GM12892 (cell line): Measurements from ENCODE around the gene FILIP1L.

Experiments used
- DNase-seq: peaks from one replicate; pipeline ENCODE4 v3.0.0; 2011; ENCODE audit not compliant: insufficient read length
- FAIRE-seq: peaks from 2 replicates; lab custom pipeline; 2011; peaks lifted over from hg19 to GRCh38; lab: Jason Lieb, UNC
- POLR2A ChIP-seq: IDR thresholded peaks from 2 replicates; pipeline ENCODE4 v1.6.1; 2011; ENCODE audit warnings: low read depth, low read length, control low read depth
- POLR2AphosphoS5 ChIP-seq: IDR thresholded peaks from 2 replicates; pipeline ENCODE4 v1.6.1; 2011; ENCODE audit warnings: low read depth, low read length, control low read depth
- TAF1 ChIP-seq: IDR thresholded peaks from 2 replicates; pipeline ENCODE4 v1.6.1; 2011; ENCODE audit warnings: low read depth, mild to moderate bottlenecking, control low read depth, low read length, borderline replicate concordance

FILIP1L gene

DNA sequence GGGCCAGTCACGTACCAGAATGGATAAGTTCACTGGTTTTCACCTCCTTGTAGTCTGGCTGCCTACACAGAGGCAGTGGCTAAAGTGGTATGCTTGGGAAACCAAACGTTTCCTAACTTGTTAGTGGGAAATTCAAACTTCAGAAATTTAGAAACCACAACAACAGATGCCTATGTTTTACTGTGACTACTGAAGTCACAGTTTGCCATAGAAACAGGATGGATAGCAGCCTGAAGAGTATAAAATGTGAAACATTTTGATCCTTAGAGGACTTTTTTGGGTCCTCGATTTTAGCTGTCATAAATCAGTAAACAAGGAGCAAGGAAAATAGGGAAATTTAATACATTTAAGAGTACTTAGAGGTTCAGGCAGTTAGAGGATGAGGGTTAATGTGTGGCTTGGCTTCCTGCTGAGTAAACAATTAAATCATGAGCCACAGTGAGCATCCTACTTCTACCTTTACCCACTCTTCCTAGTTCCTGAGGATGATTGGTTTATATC is 248.0 kb downstream of the FILIP1L start:
- no peak for FAIRE-seq
- DNase-seq: no peak
- TF ChIP-seq POLR2A (no peak), POLR2AphosphoS5 (no peak), TAF1 (no peak)

- DNase-seq (no peak), FAIRE-seq (no peak)
- TF ChIP-seq POLR2AphosphoS5 (no peak), POLR2A (no peak), TAF1 (no peak)
Observed at GRCh38 chr3:99865321-99865720, 249.0 kb downstream of the FILIP1L start.

GRCh38 chr3:99864289-99864688 is 250.0 kb downstream of the FILIP1L start:
- DNase-seq (no peak), FAIRE-seq (no peak)
- TF ChIP-seq POLR2AphosphoS5 (no peak), TAF1 (no peak), POLR2A (no peak)

DNA sequence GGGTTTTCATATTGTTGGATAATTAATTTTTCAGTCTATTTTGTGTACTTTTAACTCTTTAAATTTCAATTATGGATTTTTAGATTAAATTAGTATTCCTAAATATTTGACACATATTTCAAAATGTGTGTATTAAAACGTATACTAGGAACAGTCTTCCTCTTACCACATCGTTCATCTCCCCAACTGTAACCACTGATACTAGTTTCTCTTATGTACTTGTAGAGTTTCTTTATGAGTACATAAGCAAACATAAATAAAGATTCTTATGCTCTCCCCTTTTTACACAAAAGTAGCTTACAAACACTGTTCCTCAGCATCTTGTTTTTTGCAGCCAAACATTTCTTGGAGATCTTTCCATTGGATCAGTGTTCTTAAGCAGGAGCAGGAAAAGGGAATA is 250.7 kb downstream of the FILIP1L start:
- FAIRE-seq: no peak
- no peak for DNase-seq
- TF ChIP-seq POLR2A (no peak), POLR2AphosphoS5 (no peak), TAF1 (no peak)

DNA sequence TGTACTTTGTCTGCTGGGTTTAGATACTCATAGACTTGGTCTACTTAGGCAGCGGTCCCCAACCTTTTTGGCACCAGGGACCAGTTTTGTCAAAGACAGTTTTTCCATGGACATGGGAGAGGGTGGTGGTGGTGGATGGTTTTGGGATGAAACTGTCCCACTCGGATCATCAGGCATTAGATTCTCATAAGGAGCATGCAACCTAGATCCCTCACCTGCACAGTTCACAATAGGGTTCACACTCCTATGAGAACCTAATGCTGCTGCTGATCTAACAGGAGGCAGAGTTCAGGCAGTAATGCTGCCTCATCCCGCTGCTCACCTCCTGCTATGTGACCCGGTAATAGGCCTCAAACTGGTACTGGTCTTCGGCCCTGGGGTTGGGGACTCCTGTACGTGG is 251.3 kb downstream of the FILIP1L start:
- no peak for TF ChIP-seq POLR2A
- no peak for TF ChIP-seq POLR2AphosphoS5
- no peak for TF ChIP-seq TAF1
- FAIRE-seq (no peak), DNase-seq (no peak)

DNA sequence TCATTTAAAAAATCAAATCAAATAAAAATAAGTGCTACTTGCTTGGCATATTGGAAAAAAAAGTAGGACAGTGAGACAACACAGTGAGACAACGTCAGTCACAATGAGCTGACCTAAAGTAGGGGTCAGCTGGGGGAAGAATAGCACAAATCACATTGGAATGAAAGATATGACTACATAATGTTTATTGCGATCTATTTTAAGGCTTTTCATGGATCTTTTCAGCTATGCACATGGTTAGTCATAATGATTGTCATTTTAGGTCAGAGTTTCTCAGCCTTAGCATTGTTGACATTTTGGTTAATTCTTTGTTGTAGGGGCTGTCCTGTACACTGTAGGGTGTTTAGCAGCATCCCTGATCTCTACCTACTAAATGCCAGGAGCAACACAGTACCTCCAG is 252.1 kb downstream of the FILIP1L start:
- TF ChIP-seq POLR2AphosphoS5 (no peak), TAF1 (no peak), POLR2A (no peak)
- FAIRE-seq: no peak
- DNase-seq: no peak

- DNase-seq (no peak), FAIRE-seq (no peak)
- TF ChIP-seq POLR2AphosphoS5 (no peak), TAF1 (no peak), POLR2A (no peak)
Observed at GRCh38 chr3:99861216-99861615, 253.1 kb downstream of the FILIP1L start.

DNA sequence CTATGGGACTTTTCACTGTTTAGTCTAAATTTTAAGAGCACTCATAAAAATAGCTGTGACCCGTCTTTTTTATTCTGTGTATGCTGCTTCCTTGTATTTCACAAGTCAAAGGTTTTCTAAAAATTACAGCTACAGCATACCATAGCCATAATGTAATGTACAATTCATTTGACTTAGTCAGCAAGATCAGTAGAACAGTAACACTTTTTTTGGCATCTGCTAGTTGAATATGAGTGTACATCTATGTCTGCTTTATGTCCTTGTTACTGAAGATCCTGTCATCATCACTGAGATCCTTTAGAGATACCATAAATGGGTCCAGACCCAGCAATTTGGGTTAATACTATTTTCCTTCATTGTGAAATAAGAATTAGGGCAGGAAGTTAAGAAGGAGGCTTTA is 254.5 kb downstream of the FILIP1L start:
- FAIRE-seq: no peak
- DNase-seq: no peak
- no peak for TF ChIP-seq POLR2A
- no peak for TF ChIP-seq POLR2AphosphoS5
- no peak for TF ChIP-seq TAF1

- FAIRE-seq: no peak
- no peak for DNase-seq
- no peak for TF ChIP-seq TAF1
- TF ChIP-seq POLR2AphosphoS5: no peak
- TF ChIP-seq POLR2A: no peak
Observed at GRCh38 chr3:99858469-99858868, 255.8 kb downstream of the FILIP1L start.

- TF ChIP-seq POLR2A (no peak), TAF1 (no peak), POLR2AphosphoS5 (no peak)
- FAIRE-seq: no peak
- no peak for DNase-seq
Observed at GRCh38 chr3:99857278-99857677, 257.0 kb downstream of the FILIP1L start.

GRCh38 chr3:99856437-99857220 is 257.7 kb downstream of the FILIP1L start:
- DNase-seq: no peak
- no peak for TF ChIP-seq TAF1
- TF ChIP-seq POLR2A: no peak
- no peak for TF ChIP-seq POLR2AphosphoS5
- FAIRE-seq: no peak

DNA sequence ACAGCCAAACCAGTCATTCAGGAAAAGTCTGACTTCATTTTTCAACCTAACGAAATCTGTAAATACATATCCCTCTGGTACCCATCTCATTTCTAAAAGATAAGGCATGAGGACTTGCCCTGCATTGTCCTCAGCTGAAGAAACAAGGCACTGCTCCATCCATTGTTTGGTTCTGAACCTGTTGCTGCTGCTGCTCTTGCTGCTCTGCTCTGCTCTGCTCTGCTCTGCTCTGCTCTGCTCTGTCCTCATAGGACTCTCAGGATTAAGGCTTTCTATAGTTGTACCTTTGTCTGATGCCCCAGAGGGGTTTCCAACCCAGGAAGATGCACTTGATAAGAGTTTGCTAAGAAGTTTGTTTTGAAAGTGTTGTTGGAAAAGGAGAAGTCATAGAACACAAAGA is 258.4 kb downstream of the FILIP1L start:
- no peak for TF ChIP-seq POLR2AphosphoS5
- no peak for TF ChIP-seq POLR2A
- TF ChIP-seq TAF1: no peak
- DNase-seq (no peak), FAIRE-seq (peak; percentile 14)
